ENCODE results near the gene GASK1A.

DNA sequence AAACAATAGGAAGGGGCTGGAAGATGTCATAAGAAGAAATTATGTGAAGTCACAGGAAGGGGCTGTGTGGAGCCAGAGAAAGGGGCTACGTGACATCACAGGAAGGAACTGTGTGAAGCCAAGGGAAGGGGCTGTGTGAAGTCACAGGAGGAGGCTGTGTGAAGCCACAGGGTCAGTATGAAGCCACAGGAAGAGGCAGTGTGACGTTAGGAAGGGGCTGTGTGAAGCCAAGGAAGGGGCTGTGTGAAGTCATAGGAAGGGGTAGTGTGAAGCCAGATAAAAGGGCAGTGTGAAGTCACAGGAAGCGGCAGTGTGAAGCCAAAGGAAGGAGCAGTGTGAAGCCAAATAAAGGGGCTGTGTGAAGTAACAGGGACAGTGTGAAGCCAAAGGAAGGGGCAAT, 32.5 kb downstream of the GASK1A start:
- TF ChIP-seq, protein P1, sequence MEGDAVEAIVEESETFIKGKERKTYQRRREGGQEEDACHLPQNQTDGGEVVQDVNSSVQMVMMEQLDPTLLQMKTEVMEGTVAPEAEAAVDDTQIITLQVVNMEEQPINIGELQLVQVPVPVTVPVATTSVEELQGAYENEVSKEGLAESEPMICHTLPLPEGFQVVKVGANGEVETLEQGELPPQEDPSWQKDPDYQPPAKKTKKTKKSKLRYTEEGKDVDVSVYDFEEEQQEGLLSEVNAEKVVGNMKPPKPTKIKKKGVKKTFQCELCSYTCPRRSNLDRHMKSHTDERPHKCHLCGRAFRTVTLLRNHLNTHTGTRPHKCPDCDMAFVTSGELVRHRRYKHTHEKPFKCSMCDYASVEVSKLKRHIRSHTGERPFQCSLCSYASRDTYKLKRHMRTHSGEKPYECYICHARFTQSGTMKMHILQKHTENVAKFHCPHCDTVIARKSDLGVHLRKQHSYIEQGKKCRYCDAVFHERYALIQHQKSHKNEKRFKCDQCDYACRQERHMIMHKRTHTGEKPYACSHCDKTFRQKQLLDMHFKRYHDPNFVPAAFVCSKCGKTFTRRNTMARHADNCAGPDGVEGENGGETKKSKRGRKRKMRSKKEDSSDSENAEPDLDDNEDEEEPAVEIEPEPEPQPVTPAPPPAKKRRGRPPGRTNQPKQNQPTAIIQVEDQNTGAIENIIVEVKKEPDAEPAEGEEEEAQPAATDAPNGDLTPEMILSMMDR (conservative IDR thresholded peaks at IDR 0.05; ENCODE audit: low read depth, low read length) = no peak
- no peak for TF ChIP-seq EZH2 (IDR thresholded peaks at IDR 0.05; ENCODE audit: borderline replicate concordance, low read depth, low read length, poor library complexity, severe bottlenecking)

All from A673 (cell line).